Panc1 (cell line): ENCODE measurements around the gene GNPNAT1. TPM values are rescaled to one million over a fixed set of nuclear protein-coding genes. Genes with fewer than 3 reads are reported as not detected.

Experiments
- ATAC-seq: fragments of 200-7000 bp; cut with Tn5 transposase; 2 replicates; pipeline ENCODE4 v1.9.1; 2020; ENCODE audit warnings: mild to moderate bottlenecking, moderate library complexity
- BruUV-seq: library from RNA; stranded (reverse); fragments of 400-500 nt; replicated peaks from 2 replicates; lab custom pipeline; 2021; lab: Mats Ljungman, UMichigan
- CTCF ChIA-PET: fragments of 300-600 bp; sonication (Branson Sonifier 250); formaldehyde crosslinking; loops from one replicate; lab custom pipeline; 2022; ENCODE audit warnings: antibody characterized with exemption; lab: Charles Lee
- POLR2A ChIA-PET: fragments of 300-600 bp; sonication (Branson Sonifier 250); formaldehyde crosslinking; loops from one replicate; lab custom pipeline; 2022; ENCODE audit warnings: antibody characterized with exemption; lab: Charles Lee
- DNase-seq: peaks from one replicate; pipeline ENCODE4 v3.0.0-alpha.2; 2010; ENCODE audit warnings: low read depth, low spot score
- H3K27ac ChIP-seq: 2 replicates; pipeline ENCODE4 v1.5.1; 2011; ENCODE audit warnings: mild to moderate bottlenecking, low read length, inconsistent platforms
- H3K27me3 ChIP-seq: fragments of 200-500 bp; sonication (Bioruptor generic); 2 replicates; pipeline ENCODE4 v1.6.0; 2014; ENCODE audit warnings: low read length, inconsistent platforms; ENCODE audit not compliant: control insufficient read depth, insufficient read depth
- H3K36me3 ChIP-seq: fragments of 200-500 bp; sonication (Bioruptor generic); 2 replicates; pipeline ENCODE4 v1.5.1; 2014; ENCODE audit warnings: inconsistent platforms, mild to moderate bottlenecking, low read length, moderate library complexity; ENCODE audit not compliant: control insufficient read depth, insufficient read depth
- H3K4me1 ChIP-seq: 2 replicates; pipeline ENCODE4 v1.5.1; 2011; ENCODE audit warnings: inconsistent platforms, mild to moderate bottlenecking, low read length, moderate library complexity; ENCODE audit not compliant: control insufficient read depth, insufficient read depth
- H3K4me3 ChIP-seq, 2 experiments: 2 replicates each; pipeline ENCODE4 v1.5.1; 2011 to 2012; ENCODE audit warnings: low read depth in 2 of 2, low read length in 2 of 2, mild to moderate bottlenecking in 2 of 2, inconsistent platforms in 1 of 2, moderate library complexity in 1 of 2
- H3K9me3 ChIP-seq: fragments of 200-500 bp; sonication (Bioruptor generic); 2 replicates; pipeline ENCODE4 v1.5.1; 2014; ENCODE audit warnings: low read depth, mild to moderate bottlenecking, inconsistent platforms, low read length, moderate library complexity; ENCODE audit not compliant: control insufficient read depth, insufficient read depth
- POLR2AphosphoS5 ChIP-seq: IDR thresholded peaks from 2 replicates; pipeline ENCODE4 v1.6.1; 2012; ENCODE audit warnings: mild to moderate bottlenecking, low read depth, low read length, moderate library complexity
- SIN3A ChIP-seq: IDR thresholded peaks from 2 replicates; pipeline ENCODE4 v1.6.1; 2012; ENCODE audit warnings: low read depth, mild to moderate bottlenecking, low read length, moderate library complexity, borderline replicate concordance; ENCODE audit not compliant: insufficient read depth
- TCF7L2 ChIP-seq: IDR thresholded peaks from 2 replicates; pipeline ENCODE4 v1.6.1; 2011; ENCODE audit warnings: mild to moderate bottlenecking, low read depth, low read length, inconsistent platforms
- in situ Hi-C: cut with HindIII; loops from 2 replicates; pipeline ENCODE4 v1.10.0; 2016; ENCODE audit warnings: low sequenced_read_pairs, low pct_unique_long_range_greater_than_20kb
- intact Hi-C: fragments of 100-400 bp; cut with micrococcal nuclease; formaldehyde crosslinking; loops from one replicate; pipeline ENCODE4 v1.10.0; 2022; ENCODE audit not compliant: unreplicated experiment
- total RNA-seq: library from RNA; stranded (reverse); gene quantifications from one replicate; pipeline ENCODE4 v1.2.1, GENCODE V29; 2021; ENCODE audit not compliant: unreplicated experiment
- TF ChIP-seq, protein P1 (sequence below): fragments of 450-650 bp; IDR thresholded peaks from 2 replicates; pipeline ENCODE4 v1.5.1; 2017; ENCODE audit warnings: mild to moderate bottlenecking
- TF ChIP-seq, protein P2 (sequence below), 2 experiments: IDR thresholded peaks; 2 replicates each; pipeline ENCODE4 v1.6.1; 2011 to 2012; ENCODE audit warnings: low read depth in 2 of 2, control low read depth in 1 of 2, low read length in 1 of 2, mild to moderate bottlenecking in 1 of 2, moderate library complexity in 1 of 2; ENCODE audit not compliant: insufficient read depth in 1 of 2

Gene GNPNAT1
- total RNA-seq, 1 experiment from 2014 or later = 22.2 TPM

DNA sequence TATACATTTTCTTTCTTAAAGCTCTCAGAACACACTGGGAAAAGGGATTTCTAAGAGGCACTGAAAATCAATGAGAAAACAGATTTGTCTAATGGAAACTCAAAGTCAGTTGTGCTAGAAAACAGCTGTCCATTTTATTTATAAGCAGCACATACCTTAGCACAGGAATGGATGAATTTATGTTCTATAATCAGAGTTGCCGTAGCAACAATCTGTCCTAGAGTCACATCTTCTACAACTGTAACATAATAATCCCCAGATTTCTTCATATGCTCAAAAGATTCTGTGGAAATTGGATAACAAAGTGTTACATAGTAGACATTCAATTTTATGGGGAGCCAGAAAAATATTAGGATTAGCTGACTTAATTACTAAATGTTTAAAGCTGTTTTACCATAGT lies 9.8 kb downstream of the GNPNAT1 start:
- H3K4me1 ChIP-seq = peaks cover 1% of the 10 kb centered on the region; the same call in 1 of the 2 replicates
- DNase-seq (no peak), ATAC-seq (no peak)
- CTCF ChIA-PET = no interaction called here
- TF ChIP-seq TCF7L2 (no peak), POLR2AphosphoS5 (no peak), SIN3A (no peak)
- TF ChIP-seq, protein P1, sequence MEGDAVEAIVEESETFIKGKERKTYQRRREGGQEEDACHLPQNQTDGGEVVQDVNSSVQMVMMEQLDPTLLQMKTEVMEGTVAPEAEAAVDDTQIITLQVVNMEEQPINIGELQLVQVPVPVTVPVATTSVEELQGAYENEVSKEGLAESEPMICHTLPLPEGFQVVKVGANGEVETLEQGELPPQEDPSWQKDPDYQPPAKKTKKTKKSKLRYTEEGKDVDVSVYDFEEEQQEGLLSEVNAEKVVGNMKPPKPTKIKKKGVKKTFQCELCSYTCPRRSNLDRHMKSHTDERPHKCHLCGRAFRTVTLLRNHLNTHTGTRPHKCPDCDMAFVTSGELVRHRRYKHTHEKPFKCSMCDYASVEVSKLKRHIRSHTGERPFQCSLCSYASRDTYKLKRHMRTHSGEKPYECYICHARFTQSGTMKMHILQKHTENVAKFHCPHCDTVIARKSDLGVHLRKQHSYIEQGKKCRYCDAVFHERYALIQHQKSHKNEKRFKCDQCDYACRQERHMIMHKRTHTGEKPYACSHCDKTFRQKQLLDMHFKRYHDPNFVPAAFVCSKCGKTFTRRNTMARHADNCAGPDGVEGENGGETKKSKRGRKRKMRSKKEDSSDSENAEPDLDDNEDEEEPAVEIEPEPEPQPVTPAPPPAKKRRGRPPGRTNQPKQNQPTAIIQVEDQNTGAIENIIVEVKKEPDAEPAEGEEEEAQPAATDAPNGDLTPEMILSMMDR = no peak
- TF ChIP-seq, protein P2, sequence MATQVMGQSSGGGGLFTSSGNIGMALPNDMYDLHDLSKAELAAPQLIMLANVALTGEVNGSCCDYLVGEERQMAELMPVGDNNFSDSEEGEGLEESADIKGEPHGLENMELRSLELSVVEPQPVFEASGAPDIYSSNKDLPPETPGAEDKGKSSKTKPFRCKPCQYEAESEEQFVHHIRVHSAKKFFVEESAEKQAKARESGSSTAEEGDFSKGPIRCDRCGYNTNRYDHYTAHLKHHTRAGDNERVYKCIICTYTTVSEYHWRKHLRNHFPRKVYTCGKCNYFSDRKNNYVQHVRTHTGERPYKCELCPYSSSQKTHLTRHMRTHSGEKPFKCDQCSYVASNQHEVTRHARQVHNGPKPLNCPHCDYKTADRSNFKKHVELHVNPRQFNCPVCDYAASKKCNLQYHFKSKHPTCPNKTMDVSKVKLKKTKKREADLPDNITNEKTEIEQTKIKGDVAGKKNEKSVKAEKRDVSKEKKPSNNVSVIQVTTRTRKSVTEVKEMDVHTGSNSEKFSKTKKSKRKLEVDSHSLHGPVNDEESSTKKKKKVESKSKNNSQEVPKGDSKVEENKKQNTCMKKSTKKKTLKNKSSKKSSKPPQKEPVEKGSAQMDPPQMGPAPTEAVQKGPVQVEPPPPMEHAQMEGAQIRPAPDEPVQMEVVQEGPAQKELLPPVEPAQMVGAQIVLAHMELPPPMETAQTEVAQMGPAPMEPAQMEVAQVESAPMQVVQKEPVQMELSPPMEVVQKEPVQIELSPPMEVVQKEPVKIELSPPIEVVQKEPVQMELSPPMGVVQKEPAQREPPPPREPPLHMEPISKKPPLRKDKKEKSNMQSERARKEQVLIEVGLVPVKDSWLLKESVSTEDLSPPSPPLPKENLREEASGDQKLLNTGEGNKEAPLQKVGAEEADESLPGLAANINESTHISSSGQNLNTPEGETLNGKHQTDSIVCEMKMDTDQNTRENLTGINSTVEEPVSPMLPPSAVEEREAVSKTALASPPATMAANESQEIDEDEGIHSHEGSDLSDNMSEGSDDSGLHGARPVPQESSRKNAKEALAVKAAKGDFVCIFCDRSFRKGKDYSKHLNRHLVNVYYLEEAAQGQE (IDR thresholded peaks at IDR 0.05; ENCODE audit: insufficient read depth in 1 of 2, low read depth in 2 of 2, low read length in 1 of 2) = no peak
- H3K9me3 ChIP-seq = no peaks in the 10 kb centered on the region
- no TSS peak for BruUV-seq
- H3K27ac ChIP-seq = no peak overlapping the region
- no peak overlapping the region for H3K4me3 ChIP-seq
- H3K36me3 ChIP-seq = peaks cover 27% of the 10 kb centered on the region
- intact Hi-C loops (no loop called here), in situ Hi-C loops (no loop called here)
- no peaks in the 10 kb centered on the region for H3K27me3 ChIP-seq
- POLR2A ChIA-PET = interaction anchor here (0.6 kb wide), 1 partner anchor 51 kb away, joined by 7 read pairs; no protein-coding TSS in a partner anchor

DNA sequence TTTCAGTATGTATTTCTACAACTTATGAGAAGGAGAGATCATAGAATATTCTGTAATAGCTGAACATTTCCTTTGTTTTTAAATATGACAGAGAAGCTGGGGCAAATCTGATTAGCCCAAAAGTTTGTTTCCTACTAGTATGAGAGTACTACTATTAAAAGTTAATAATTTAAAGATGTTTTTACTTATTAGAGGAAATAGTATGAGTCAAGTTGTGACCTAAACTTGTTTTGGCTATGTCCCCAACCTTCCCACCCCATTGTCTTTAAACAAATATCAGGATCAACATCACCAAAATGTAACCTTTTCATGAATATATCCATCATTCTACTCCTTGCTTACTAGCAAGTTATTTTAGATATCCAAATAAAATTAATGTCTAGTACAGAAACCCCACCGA lies 10.5 kb downstream of the GNPNAT1 start:
- in situ Hi-C loops = no loop called here
- TF ChIP-seq TCF7L2 (no peak), SIN3A (no peak), POLR2AphosphoS5 (no peak)
- TF ChIP-seq, protein P1 = no peak
- TF ChIP-seq, protein P2 (IDR thresholded peaks at IDR 0.05; ENCODE audit: insufficient read depth in 1 of 2, low read depth in 2 of 2, low read length in 1 of 2) = no peak
- no peak for ATAC-seq
- Histone ChIP-seq H3K4me1 (no peaks in the 10 kb centered on the region), H3K27ac (no peak overlapping the region), H3K36me3 (peaks cover 27% of the 10 kb centered on the region), H3K27me3 (no peaks in the 10 kb centered on the region), H3K4me3 (no peak overlapping the region), H3K9me3 (no peaks in the 10 kb centered on the region)
- BruUV-seq = no TSS peak
- CTCF ChIA-PET = no interaction called here
- intact Hi-C loops = no loop called here
- DNase-seq = no peak
- POLR2A ChIA-PET = interaction anchor here (0.6 kb wide), 1 partner anchor 50 kb away, joined by 7 read pairs; no protein-coding TSS in a partner anchor
